Measurements from ENCODE around the gene TAS2R38.
"Not testable (repeated sequence)": the region's sequence is repeated elsewhere in the genome, so short reads cannot be mapped to it uniquely, and the experiment has no call there.

Gene TAS2R38

GRCh38 chr7:141991140-141991539, 17.6 kb upstream of the TAS2R38 start (continued):
- TF ChIP-seq ZFP3 (CRISPR knock-in tag; IDR thresholded peaks at IDR 0.05) (no peak), GLIS3 (CRISPR knock-in tag; IDR thresholded peaks at IDR 0.05) (no peak), ZFP30 (CRISPR knock-in tag; IDR thresholded peaks at IDR 0.05) (no peak)

- no peak for ATAC-seq
- TF ChIP-seq ZNF565 (CRISPR knock-in tag; conservative IDR thresholded peaks at IDR 0.05; ENCODE audit: low read depth) (no peak), TOX (CRISPR knock-in tag; IDR thresholded peaks at IDR 0.05; ENCODE audit: borderline replicate concordance) (no peak), ZFP30 (CRISPR knock-in tag; IDR thresholded peaks at IDR 0.05) (no peak), CSRNP3 (CRISPR knock-in tag; IDR thresholded peaks at IDR 0.05) (no peak), GLIS3 (CRISPR knock-in tag; IDR thresholded peaks at IDR 0.05) (no peak), BACH2 (CRISPR knock-in tag; IDR thresholded peaks at IDR 0.05; ENCODE audit: borderline replicate concordance) (no peak), ESRRG (CRISPR knock-in tag; IDR thresholded peaks at IDR 0.05) (no peak), CSDC2 (CRISPR knock-in tag; IDR thresholded peaks at IDR 0.05) (no peak), PPARA (CRISPR knock-in tag; IDR thresholded peaks at IDR 0.05; ENCODE audit: borderline replicate concordance) (no peak), PATZ1 (CRISPR knock-in tag; IDR thresholded peaks at IDR 0.05; ENCODE audit: borderline replicate concordance) (no peak), ZNF70 (CRISPR knock-in tag; IDR thresholded peaks at IDR 0.05) (no peak), POU6F1 (CRISPR knock-in tag; IDR thresholded peaks at IDR 0.05; ENCODE audit: borderline replicate concordance, low read depth) (no peak), TCF4 (CRISPR knock-in tag; IDR thresholded peaks at IDR 0.05; ENCODE audit: borderline replicate concordance) (no peak), ZC3H10 (CRISPR knock-in tag; IDR thresholded peaks at IDR 0.05) (no peak), CREB5 (CRISPR knock-in tag; IDR thresholded peaks at IDR 0.05; ENCODE audit: low read depth) (no peak), OSR1 (CRISPR knock-in tag; IDR thresholded peaks at IDR 0.05) (no peak), ZFP3 (CRISPR knock-in tag; IDR thresholded peaks at IDR 0.05) (no peak), SNAI2 (CRISPR knock-in tag; IDR thresholded peaks at IDR 0.05) (no peak), TSHZ2 (CRISPR knock-in tag; IDR thresholded peaks at IDR 0.05) (no peak), ARNTL (CRISPR knock-in tag; IDR thresholded peaks at IDR 0.05; ENCODE audit: borderline replicate concordance, low read depth) (no peak)
These were observed 16.6 kb upstream of the TAS2R38 start for GRCh38 chr7:141990011-141990725.

GRCh38 chr7:141987803-141988202, 14.2 kb upstream of the TAS2R38 start:
- ATAC-seq = not testable (repeated sequence)
